ENCODE data around the gene SH2D1B.
"Not testable (repeated sequence)": the region's sequence is repeated elsewhere in the genome, so short reads cannot be mapped to it uniquely, and the experiment has no call there.

Gene SH2D1B, protein sequence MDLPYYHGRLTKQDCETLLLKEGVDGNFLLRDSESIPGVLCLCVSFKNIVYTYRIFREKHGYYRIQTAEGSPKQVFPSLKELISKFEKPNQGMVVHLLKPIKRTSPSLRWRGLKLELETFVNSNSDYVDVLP

DNA sequence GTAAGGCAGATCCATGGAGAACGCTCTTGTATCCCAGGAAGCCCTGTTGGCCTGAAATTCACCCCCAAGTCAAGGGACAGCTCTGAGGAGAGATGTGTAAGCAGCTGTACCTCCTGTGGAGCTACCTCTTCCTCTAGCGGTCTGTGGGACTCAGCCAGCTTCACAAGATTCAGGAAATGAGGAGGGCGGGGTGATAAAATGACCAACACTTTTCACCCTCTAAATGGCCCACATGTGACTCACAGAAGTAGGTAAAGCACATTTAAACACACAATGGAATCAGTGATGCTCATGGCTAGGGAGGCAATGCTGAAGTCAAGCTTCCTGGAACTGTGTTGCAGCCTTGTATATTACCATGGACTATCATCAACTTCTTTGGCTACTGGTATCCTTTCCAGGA lies at the start of gene SH2D1B:
Gene SH2D1B, minus strand, starts transcription at position 135 of the 400 bp plus-strand sequence. Its CDS starts 120 bp downstream, at position 15.
- no peak for DNase-seq

DNA sequence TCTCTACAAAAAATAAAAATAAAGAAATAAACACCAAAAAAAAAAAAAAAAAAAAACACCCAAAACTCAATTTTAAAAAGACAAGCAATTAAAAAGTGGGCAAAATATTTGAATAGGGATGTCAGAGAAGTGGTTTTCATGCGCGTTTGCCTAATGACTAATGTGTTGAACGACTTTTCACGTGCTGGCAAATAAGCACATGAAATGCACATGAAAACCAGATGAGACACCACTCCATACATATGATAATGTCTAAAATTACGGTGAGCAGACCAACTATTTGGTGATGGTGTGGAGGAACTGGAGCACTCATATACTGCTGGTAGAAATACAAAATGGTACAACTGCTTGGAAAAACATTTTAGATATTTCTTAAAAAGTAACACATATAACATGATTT lies 46.3 kb upstream of the SH2D1B start:
- no peak for DNase-seq

DNA sequence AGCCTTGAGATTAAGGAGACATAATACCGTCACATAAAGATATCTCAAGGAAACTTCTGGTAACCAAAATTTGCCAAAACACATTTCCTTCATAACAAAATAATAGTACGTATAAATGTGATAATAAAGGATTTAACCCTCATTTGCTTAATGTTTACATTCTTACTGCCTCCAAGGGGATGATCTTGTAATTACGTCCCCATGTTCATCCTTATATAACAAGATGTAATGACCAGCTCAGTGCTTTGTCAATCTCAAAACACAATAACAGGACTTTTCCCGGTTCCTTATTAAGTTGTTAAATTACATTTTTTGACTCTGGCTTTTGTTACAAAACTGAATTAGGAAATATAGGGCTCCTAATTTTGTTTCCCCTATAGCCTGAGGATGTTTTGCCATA lies 44.4 kb upstream of the SH2D1B start:
- no peak for DNase-seq

DNA sequence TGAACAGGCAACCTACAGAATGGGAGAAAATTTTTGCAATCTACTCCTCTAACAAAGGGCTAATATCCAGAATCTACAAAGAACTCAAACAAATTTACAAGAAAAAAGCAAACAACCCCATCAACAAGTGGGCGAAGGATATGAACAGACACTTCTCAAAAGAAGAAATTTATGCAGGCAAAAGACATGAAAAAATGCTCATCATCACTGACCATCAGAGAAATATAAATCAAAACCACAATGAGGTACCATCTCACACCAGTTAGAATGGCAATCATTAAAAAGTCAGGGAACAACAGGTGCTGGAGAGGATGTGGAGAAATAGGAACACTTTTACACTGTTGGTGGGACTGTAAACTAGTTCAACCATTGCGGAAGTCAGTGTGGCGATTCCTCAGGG lies 42.4 kb upstream of the SH2D1B start:
- not testable (repeated sequence) for DNase-seq

DNA sequence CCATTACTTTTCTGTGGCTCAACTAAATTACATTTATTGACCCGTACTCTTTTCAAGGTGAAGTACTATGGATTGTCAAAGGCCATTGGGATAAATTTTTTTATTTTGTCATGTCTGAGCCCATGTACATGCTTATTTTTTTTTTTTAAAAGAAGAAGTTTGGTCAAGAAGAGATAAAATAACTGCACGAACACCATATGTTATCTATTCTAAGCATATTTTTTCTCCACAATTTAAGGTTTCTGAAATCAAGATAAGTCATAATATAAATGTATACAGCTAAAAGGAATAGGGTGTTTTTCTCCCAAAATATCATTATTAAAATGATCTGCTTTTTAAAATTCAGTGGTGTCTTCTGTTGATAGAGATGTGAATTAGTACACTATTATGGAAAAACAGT lies 35.0 kb upstream of the SH2D1B start:
- no peak for DNase-seq

DNA sequence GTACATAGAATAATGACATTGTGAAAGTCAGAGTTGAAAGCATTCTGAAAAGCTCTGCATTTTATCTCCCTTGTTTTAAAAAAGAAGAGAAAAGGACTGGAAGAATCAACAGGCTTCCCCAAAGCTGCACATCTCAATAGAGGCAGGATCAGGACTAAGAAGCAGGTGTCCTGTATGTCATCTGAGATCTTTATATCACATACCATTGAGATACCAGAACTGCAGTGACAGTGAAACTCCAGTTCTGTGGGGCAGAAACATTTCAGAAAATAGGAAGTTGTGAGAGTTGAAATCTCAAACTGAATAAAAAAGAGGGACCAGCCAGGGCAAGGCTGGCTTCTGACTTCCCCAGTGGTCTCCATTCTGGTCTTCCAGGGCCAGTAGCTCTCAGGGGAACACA lies 33.0 kb upstream of the SH2D1B start:
- DNase-seq = no peak

DNA sequence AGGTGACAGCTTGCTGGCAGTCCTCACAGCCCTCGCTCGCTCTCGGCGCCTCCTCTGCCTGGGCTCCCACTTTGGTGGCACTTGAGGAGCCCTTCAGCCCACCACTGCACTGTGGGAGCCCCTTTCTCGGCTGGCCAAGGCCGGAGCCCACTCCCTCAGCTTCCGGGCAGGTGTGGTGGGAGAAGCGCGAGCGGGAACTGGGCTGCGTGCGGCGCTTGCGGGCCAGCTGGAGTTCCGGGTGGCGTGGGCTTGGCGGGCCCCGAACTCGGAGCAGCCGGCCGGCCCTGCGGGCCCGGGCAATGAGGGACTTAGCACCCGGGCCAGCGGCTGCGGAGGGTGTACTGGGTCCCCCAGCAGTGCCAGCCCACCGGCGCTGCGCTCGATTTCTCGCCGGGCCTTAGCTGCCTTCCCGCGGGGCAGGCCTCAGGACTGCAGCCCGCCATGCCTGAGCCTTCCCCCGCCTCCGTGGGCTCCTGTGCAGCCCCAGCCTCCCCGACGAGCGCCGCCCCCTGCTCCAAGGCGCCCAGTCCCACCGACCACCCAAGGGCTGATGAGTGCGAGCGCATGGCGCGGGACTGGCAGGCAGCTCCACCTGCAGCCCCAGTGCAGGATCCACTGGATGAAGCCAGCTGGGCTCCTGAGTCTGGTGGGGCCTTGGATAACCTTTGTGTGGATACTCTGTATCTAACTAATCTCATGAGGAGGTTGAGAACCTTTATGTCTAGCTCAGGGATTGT lies 21.2 kb upstream of the SH2D1B start:
- not testable (repeated sequence) for DNase-seq

DNA sequence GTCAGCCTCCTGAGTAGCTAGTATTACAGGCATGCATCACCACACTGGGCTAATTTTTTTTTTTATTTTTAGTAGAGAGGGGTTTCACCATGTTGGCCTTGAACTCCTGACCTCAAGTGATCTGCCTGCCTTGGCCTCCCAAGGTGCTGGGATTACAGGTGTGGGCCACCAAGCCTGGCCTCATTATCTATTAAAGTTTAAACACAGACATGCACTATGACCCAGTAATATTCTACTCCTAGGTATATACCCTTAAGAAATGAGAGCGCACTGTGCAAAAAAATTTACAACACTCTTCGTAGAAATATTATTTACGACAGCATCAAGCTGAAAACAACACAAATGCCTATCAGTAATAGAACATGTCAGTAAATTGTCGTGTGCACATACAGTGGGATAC lies 18.6 kb upstream of the SH2D1B start:
- no peak for DNase-seq

DNA sequence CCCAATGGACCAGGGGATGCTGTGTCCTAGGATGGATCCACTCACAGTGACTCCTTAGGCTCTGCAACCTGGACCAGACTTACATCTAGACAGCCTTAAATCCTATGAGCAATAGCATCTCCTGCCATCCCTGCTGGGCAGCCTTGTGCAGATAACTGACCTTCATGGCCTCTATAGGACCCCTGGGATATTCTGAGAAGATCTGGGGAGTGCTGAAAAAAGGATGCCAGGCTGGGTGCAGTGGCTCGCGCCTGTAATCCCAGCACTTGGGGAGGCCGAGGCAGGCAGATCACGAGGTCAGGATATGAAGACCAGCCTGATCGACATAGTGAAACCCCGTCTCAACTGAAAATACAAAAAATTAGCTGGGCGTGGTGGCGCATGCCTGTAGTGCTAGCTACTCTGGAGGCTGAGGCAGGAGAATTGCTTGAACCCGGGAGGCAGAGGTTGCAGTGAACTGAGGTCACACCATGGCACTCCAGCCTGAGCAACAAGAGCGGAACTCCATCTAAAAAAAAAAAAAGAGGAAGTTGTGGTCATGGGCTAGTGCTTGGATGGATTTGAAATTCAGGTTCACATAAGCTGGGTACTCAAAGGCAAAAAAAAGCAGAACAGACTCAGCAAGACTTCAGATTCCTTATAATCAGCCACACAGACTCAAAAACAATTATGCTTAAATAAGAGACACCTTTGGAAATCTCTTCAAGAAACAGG lies 10.9 kb upstream of the SH2D1B start:
- no peak for DNase-seq

DNA sequence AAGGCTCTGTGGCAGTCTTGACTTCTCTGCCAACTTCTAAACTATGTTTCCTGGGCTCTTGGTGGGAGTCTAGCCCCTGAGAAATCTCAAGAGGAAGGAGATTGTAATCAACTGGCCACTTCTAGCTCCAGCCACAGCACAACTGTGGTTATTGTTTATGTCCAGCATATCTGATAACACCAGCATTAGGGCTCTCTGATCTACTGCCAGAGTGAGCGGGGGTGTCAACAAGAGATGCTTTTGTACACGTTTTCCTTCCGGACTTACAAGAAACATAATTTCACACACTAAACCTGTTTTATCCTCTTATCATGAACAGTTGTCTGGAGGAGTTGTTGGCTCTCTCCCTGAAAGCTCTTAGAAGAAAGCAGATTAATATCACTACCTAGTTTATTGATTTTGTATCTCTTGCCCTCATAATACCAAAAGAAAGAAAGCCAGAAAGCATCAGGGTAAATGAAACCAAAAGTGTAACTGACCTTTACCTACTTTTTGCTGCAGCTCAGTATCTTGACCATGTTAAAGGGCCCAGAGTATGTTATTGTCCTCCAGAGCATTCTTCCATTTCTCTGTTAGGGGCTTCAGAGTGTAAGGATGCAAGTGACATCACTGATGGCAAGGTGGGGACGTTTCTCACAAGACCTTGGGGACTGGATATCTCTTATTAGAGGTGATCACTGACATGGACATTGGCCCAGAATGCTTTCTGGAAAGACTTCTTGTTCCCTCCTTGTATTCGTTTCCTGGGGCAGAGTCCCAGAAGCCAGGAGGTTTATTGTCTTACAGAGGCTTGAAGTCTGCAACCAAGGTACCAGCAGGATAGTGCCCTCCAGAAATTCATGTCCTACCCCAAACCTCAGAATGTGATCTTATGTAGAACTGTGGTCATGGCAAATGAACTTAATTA lies 9.6 kb upstream of the SH2D1B start:
- DNase-seq = no peak

DNA sequence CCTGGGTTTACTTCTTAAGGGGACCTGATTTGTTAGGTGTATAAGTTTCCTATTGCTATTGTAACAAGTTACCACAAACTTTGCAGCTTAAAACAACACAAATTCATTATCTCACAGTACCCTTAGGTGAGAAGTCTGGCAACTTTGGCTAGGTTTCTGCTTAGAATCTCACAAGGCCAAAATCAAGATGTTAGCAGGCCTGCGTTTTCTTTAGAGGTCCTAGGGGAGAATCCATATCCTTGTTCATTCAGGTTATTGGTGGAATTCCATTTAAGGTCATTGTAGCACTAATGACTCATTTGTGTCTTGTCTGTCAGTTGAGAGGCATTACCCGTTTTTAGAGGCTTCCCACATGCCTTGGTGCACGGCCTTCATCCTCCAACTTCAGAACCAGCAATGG lies 8.2 kb upstream of the SH2D1B start:
- no peak for DNase-seq

DNA sequence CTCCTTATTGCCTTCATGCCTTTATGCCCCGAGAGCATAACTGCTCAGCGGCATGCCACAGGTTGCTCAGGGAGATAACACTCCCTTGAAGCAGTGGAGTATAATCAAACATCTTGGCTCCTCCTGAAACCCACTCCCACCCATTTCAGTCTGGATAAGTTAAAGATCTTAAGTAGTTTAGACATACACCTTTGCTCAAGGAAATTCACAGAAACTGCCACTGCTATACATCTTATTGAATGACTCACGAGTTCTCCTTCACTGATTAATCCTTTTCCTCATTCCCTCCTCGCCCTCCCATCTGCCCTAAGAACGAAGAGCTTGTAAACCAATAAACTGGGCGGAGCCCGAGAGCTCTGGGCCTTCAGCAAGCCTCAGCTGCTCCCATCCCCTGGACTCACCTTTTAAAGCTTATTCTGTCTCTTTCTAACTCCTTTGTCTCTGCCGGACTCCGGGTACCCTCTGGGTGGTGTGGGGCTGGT lies 7.6 kb upstream of the SH2D1B start:
- not testable (repeated sequence) for DNase-seq

DNA sequence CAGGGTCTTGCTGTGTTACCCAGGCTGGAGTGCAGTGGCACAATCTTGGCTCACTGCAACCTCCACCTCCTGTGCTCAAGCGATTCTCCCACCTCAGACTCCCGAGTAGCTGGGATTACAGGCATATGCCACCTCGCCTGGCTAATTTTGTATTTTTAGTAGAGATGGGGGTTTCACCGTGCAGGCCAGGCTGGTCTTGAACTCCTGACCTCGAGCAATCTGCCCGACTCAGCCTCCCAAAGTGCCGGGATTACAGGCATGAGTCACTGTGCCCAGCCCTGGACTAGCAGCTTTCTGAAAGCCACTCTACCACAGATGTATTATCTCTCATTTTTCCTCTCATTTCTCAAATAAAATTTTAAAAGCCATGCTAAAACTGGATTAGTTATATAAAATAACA lies 6.6 kb upstream of the SH2D1B start:
- not testable (repeated sequence) for DNase-seq

DNA sequence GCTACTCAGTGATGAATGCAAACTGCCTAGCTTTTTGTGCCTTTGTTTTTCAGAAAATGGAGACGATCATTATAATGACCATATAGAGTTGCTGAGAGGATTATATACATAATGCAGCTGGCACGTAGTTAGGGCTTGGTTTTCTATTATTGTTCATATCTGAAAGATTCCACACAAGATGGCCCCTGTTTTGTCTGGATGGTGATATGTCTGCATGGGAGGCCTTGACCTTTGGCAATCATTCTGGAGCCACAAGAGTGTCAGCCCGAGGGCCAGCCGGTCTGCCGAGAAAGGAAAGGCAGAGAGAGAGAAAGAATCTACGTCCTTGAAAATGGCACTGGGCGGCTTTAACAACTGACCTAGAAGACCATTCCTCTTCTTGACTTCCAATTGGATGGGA lies 5.7 kb upstream of the SH2D1B start:
- DNase-seq = no peak

DNA sequence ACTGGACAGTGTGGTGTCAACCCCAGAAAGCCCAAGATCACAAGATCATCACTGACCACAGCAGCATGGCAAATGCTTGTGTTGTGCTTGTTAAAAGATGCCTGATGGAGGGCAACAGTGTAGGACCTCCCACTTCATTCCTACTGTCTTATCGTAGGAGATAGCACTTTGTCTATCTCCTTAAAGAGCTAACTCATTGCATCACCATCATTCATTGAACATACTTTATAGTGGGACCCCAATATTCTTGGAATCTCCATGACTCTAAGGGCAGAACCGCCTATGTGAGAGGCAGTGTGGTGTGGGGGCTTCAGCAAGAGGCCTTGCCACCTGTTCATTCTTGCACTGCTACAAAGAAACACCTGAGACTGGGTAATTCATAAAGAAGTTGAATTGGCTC lies 5.0 kb upstream of the SH2D1B start:
- DNase-seq = no peak

DNA sequence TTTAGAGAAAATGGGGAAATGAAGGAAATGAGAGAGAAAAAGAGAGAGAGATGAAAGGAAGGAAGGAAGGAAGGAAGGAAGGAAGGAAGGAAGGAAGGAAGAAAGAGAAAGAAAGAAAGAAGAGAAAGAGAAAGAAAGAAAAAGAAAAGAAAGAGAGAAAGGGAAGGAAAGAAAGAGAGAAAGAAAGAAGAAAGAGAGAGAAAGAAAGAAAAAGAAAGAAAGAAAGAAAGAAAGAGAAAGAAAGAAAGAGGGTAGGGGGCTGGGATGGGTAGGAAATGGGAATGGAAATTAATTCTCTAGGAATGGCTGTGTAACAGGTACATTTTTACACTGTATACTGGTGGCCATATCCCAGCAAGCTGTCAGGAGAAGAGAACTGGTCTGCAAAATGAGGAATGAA lies 4.3 kb upstream of the SH2D1B start:
- DNase-seq = no peak

DNA sequence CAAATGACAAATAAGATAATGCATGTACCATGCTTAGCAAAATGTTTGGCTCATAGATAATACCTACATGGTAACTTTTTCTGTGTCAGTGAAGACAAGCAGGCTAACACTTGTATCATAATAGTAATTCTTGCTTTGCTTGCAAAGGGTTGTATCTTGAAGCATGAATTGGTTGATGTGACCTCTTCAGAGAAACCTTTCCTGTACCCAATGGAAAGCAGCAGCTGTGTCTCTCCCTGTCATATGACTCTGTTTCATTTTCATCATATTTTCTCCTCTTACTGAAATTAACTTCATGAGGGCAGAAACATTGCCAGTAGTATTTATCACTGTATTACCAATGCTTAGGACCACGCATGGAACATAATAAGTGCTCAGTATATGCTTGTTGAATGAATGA lies 4.4 kb downstream of the SH2D1B start:
- DNase-seq = no peak

DNA sequence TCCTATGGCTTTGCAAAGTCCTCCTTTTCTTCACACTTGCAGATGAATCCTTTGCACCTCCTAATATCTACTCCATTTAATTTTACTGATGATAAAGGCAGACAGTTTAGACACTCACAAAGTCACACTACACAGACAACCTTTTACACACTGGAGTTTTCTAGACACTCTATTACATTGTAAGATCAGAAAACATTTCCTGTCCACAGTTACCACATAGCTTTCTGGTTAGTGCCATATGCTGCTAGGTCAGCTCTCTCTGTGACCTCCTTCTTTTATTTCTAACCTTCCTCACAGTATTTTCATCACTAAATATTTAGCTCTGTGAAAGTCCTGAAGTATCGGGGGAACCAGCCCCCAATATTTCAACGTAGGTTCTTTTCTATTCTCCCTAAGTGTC lies 5.1 kb downstream of the SH2D1B start:
- DNase-seq = no peak

DNA sequence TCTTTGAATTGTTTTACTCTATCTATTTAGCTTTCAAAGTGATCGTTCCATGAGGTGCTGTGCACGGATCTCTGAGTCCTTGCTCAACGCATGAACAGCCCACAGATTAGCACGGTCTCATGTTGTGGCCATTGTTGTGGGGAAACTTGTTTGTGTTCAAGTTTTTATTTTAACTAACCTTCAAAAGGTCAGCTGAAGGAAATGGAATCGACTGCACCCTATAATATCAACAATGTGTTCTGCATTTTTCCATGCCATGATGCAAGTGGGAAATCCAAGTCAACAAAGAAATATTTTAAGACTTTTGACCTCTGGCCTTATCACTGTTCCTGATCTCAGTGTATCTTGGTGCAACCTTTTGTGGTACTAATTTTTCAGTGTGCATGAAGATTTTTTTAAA lies 6.1 kb downstream of the SH2D1B start:
- DNase-seq = no peak

DNA sequence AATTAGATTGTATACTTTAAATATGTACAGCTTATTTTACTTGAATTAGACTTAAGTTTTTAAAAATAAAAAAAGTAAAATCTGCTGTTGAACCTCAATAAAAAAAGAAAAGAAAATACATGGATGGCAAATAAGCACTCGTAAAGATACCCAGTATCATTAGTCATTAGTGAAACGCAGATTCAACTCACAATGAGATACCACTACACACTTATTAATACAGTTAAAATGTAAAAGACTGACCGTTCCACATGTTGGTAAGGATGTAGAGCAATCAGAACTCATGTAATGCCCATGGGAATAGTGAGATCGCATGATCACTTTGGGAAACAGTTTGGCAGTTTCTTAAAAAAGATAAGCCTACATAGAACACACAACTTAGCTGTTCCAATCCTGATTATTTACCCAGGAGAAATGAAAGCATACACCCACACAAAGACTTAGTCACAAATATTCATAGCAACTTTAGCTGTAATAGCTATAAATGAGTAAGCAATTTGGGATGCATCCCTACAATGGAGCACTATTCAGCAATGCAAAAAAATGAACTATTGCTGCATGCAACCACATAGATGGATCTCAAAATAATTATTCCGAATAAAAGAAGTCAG lies 7.3 kb downstream of the SH2D1B start:
- no peak for DNase-seq

DNA sequence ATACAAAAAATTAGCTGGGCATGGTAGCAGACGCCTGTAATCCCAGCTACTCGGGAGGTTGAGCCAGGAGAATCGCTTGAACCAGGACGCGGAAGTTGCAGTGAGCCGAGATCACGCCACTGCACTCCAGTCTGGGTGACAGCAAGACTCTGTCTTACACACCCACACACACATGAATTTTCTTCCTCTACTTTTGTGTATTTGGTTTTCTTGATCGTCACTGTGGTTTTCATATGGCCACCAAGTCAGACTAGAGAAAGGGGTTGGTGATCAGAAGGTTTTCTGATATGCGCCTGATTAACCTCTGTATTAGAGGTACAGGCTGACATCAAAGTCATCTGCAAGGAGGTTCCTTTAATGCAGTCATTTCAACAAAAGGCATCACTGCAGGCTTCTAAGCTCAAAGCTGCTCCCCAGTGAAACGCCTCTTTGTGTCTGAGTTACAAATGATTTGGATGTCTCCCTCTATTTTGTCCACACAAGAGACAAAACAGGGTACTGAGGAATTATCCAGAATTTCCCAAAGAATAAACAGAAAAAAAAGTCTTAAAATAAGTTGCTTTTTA lies 11.1 kb downstream of the SH2D1B start:
- no peak for DNase-seq

DNA sequence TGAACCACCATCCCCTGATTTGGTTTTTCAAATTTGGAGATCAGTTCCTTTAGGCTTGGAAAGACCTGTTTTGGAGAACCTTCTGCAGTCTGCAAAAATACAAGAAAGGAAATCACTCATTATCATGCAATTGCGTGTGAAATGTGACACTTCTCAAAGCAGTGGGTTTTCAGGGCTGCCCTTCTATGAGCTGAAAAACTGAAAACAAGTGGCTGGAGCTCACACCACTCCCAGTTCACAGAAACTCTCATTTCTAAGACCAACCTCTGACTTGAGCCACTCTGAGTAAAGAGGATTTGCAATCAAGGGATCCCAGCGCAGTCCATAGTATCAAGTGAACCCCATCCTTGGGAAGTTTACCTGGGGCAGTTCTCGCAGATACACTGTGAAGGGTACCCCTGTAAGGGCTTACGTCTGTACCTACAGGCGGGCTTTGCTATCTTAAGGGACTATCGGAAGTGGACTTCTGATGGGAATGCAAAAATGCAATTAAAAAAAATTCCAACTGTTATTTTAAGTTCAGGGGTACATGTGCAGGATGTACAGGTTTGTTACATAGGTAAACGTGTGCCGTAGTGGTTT lies 12.8 kb downstream of the SH2D1B start:
- DNase-seq = no peak

Data from kidney glomerular epithelial cell (primary cell).